HEK293 (cell line): ENCODE results near the gene FBXO34.

ENCODE experiments used
- ZNF549 ChIP-seq: fragments of 450-650 bp; IDR thresholded peaks from 2 replicates; pipeline ENCODE4 v1.5.1; 2018; ENCODE audit warnings: missing biosample characterization, missing genetic modification characterization, mild to moderate bottlenecking, inconsistent platforms, moderate library complexity
- TF ChIP-seq, protein P1 (sequence below): fragments of 450-650 bp; formaldehyde crosslinking; IDR thresholded peaks from 2 replicates; pipeline ENCODE4 v1.5.1; 2016; ENCODE audit warnings: missing biosample characterization, missing genetic modification characterization

DNA sequence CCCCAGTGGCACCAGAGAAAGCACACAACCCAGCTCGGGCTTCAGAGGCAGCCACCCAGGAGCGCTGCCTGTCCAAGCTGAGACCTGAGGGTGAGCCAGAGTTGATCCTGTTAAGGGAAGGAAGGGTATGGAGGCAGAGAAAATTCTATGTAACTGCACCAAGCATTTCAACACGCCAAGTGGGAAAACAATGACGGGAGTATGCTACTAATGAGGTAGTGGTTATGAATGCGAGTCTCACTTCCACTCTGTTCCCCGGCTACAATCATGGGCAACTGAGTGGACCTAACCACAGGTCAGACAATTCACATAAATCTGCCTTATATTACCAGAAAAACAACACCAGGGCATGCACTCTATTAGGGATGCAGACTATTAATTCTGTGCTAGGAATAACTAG is 130.5 kb downstream of the FBXO34 start:
- TF ChIP-seq ZNF549 (tag by site-specific recombination), result no peak
- TF ChIP-seq, protein P1, sequence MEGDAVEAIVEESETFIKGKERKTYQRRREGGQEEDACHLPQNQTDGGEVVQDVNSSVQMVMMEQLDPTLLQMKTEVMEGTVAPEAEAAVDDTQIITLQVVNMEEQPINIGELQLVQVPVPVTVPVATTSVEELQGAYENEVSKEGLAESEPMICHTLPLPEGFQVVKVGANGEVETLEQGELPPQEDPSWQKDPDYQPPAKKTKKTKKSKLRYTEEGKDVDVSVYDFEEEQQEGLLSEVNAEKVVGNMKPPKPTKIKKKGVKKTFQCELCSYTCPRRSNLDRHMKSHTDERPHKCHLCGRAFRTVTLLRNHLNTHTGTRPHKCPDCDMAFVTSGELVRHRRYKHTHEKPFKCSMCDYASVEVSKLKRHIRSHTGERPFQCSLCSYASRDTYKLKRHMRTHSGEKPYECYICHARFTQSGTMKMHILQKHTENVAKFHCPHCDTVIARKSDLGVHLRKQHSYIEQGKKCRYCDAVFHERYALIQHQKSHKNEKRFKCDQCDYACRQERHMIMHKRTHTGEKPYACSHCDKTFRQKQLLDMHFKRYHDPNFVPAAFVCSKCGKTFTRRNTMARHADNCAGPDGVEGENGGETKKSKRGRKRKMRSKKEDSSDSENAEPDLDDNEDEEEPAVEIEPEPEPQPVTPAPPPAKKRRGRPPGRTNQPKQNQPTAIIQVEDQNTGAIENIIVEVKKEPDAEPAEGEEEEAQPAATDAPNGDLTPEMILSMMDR (tag by site-specific recombination), result no peak
